HFFc6 (cell line): Measurements from ENCODE around the gene MICAL2. TPM values are rescaled to one million over a fixed set of nuclear protein-coding genes. Genes with fewer than 3 reads are reported as not detected.

Source experiments
- DNase-seq: peaks from one replicate; pipeline ENCODE4 v3.0.0-alpha.2; 2018
- H3K27ac Mint-ChIP-seq: 2 replicates; pipeline ENCODE4 v1.8.0; 2020; ENCODE audit warnings: mild to moderate bottlenecking, mixed read lengths
- H3K27me3 Mint-ChIP-seq: 2 replicates; pipeline ENCODE4 v1.8.0; 2021; ENCODE audit warnings: mild to moderate bottlenecking, moderate library complexity, mixed read lengths; ENCODE audit not compliant: insufficient read depth
- H3K36me3 Mint-ChIP-seq: 2 replicates; pipeline ENCODE4 v1.8.0; 2021; ENCODE audit warnings: low read depth, mixed read lengths
- H3K4me1 Mint-ChIP-seq: 2 replicates; pipeline ENCODE4 v1.8.0; 2020; ENCODE audit warnings: low read depth, mixed read lengths
- H3K4me3 Mint-ChIP-seq: 2 replicates; pipeline ENCODE4 v1.8.0; 2020; ENCODE audit warnings: mild to moderate bottlenecking, moderate library complexity, mixed read lengths
- H3K9me3 Mint-ChIP-seq: 2 replicates; pipeline ENCODE4 v1.8.0; 2020; ENCODE audit warnings: mild to moderate bottlenecking, mixed read lengths
- microRNA-seq: library from miRNA; unstranded; fragments of <30 nt; microRNA quantifications from one replicate; pipeline ENCODE4, GENCODE V29; 2019
- total RNA-seq, 6 experiments: library from RNA; stranded (reverse); fragmentation: NEBNext Ultra II Directional; extraction: Animal tissue kit (Norgen Biotek cat#: 25700); gene quantifications; 2 replicates in 1 of 6; 3 replicates in 5 of 6; pipeline ENCODE4 v1.2.3, GENCODE V29; 2021
- TF ChIP-seq, protein P1 (sequence below): fragments of 200-600 bp; sonication (generic); IDR thresholded peaks from 2 replicates; pipeline ENCODE4 v1.5.0; 2021; ENCODE audit warnings: antibody characterized with exemption, mild to moderate bottlenecking

MICAL2 gene
- total RNA-seq, 6 experiments from 2014 or later, result 199 to 252 (median 233) TPM

DNA sequence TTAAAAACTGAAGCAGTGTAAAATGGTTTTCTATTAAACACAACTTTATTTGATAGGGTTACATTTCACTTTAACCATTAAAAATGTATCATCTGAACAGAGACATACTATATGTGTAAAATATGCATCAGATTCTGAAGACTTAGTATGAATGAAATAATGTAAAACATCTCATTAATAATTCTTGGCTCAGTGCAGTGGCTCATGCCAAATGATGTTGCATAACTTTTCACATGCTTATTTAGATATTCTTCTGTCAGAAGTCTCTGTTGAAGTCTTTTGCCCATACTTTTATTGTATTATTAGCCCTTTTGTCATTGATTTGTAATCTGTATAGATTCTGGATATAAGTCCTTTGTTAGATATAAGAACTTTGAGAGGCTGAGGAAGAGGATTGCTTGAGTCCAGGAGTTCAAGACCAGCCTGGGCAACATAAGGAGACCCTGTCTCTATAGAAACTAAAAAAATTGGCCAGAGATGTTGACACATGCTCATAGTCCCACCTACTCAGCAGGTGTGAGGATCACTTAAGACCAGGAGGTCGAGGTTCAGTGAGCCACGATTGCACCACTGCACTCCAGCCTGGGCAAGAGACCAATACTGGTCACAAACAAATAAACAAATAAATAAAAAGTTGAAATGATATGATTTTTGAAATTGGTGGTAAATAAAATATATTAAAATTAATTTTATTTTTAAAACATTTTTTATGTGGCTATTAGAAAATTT lies 193.2 kb downstream of the MICAL2 start:
- DNase-seq, result no peak
- no peak overlapping the region for H3K4me3 Mint-ChIP-seq
- H3K4me1 Mint-ChIP-seq, result peaks cover 6% of the 10 kb centered on the region; the same call in 1 of the 2 replicates
- H3K36me3 Mint-ChIP-seq, result peaks cover 15% of the 10 kb centered on the region
- TF ChIP-seq, protein P1, sequence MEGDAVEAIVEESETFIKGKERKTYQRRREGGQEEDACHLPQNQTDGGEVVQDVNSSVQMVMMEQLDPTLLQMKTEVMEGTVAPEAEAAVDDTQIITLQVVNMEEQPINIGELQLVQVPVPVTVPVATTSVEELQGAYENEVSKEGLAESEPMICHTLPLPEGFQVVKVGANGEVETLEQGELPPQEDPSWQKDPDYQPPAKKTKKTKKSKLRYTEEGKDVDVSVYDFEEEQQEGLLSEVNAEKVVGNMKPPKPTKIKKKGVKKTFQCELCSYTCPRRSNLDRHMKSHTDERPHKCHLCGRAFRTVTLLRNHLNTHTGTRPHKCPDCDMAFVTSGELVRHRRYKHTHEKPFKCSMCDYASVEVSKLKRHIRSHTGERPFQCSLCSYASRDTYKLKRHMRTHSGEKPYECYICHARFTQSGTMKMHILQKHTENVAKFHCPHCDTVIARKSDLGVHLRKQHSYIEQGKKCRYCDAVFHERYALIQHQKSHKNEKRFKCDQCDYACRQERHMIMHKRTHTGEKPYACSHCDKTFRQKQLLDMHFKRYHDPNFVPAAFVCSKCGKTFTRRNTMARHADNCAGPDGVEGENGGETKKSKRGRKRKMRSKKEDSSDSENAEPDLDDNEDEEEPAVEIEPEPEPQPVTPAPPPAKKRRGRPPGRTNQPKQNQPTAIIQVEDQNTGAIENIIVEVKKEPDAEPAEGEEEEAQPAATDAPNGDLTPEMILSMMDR, result no peak
- no peak overlapping the region for H3K27ac Mint-ChIP-seq
- peaks cover 1% of the 10 kb centered on the region; the same call in 1 of the 2 replicates for H3K27me3 Mint-ChIP-seq
- H3K9me3 Mint-ChIP-seq, result peaks cover 6% of the 10 kb centered on the region

DNA sequence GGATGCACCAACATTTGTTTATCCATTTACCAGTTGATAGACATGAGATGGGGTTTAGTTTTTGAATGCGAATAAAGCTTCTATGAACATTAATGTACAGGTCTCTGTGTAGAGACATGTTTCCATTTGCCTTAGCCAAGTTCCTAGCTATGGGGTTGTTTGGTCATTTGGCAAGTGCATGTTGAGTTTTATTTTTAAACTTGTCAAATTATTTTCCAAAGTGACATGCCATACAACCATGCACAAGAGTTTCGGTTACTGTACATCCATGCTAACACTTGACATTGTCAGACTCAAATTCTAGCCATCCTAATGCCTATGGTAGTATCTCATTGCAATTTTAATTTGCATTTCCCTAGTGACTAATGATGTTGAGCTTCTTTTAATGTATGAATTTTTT lies 196.4 kb downstream of the MICAL2 start:
- H3K36me3 Mint-ChIP-seq, result peaks cover 5% of the 10 kb centered on the region; the same call in 1 of the 2 replicates
- no peak overlapping the region for H3K4me3 Mint-ChIP-seq
- H3K27me3 Mint-ChIP-seq, result no peaks in the 10 kb centered on the region
- no peaks in the 10 kb centered on the region for H3K9me3 Mint-ChIP-seq
- H3K27ac Mint-ChIP-seq, result no peak overlapping the region
- TF ChIP-seq, protein P1, result no peak
- H3K4me1 Mint-ChIP-seq, result peaks cover 6% of the 10 kb centered on the region; the same call in 1 of the 2 replicates
- DNase-seq, result no peak

DNA sequence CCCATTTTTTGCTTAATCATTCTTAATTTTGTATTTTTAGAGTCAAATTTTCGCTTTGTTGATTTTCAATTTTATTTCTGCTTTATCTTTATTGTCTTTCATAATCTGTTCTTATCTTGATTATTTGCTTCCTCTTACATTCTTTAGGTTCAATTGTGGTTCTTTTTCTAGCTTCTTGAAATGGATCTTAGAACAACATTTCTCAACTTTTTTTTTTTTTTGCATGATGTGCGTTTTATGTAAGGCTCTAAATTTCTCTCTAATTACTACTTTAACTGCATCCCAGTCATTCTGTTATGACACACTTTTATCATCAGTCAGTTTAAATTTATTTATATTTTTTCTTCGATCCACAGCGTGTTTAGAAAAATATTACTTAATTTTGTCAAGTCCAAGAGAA lies 201.7 kb downstream of the MICAL2 start:
- DNase-seq, result no peak
- Mint-ChIP-seq H3K9me3 (peaks cover 26% of the 10 kb centered on the region), H3K27me3 (no peaks in the 10 kb centered on the region), H3K27ac (no peak overlapping the region), H3K4me3 (no peak overlapping the region), H3K4me1 (no peaks in the 10 kb centered on the region), H3K36me3 (peaks cover 26% of the 10 kb centered on the region)
- TF ChIP-seq, protein P1, result no peak

Small RNA genes within 50 kb of the gene (microRNA-seq; reads per million reads assigned to microRNA genes)
- not detected for gene MIR6124

Other genes with a start within 250 kb of the MICAL2 start
- 100 to 1,000 TPM; 518 to 872 (median 646) TPM for gene DKK3, start 102.0 kb upstream of the MICAL2 start, total RNA-seq